ENCODE results near the gene OR12D1. TPM values are rescaled to one million over a fixed set of nuclear protein-coding genes. Genes with fewer than 3 reads are reported as not detected.

The OR12D1 gene
- total and polyA plus RNA-seq, 10 donors = not detected

DNA sequence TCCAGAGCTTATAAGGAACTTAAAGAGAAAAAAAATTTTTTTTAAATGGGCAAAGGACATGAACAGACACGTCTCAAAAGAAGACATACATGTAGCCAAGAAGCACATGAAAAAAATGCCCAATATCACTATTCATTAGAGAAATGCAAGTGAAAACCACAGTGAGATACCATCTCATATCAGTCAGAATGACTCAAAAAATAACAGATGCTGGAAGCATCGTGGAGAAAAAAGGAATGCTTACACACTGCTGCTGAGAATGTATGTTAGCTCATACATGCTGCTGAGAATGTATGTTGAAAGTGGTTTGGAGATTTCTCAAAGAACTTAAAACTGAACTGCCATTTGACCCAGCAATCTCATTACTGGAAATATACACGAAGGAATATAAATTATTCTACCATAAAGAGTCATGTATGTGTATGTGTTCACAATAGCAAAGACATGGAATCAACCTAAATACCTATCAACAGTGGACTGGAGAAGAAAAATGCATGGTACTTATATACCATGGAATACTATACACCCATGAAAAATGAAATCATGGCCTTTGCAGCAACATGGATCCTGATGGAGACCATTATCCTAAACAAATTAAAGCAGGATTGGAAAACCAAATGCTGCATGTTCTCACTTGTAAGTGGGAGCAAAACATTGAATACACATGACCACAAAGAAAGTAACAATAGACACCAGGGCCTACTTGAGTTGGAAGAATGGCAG is 36.9 kb downstream of the OR12D1 start:
- DNase-seq = no peak
- H3K36me3 ChIP-seq = no peaks in the 10 kb centered on the region
- no peak overlapping the region for H3K27ac ChIP-seq
- TF ChIP-seq POLR2AphosphoS5 (IDR thresholded peaks at IDR 0.05) (no peak), POLR2A (IDR thresholded peaks at IDR 0.05) (no peak), CTCF (IDR thresholded peaks at IDR 0.05 in 8 of 11, conservative IDR thresholded peaks at IDR 0.05 in 3 of 11) (no peak)
- WGBS, 5 donors = 69 to 82% (median 74%) methylated on average over 3 of the region's 3 CpGs
- no peak overlapping the region for H3K4me3 ChIP-seq
- intact Hi-C loops (cut with DNase I; ENCODE audit: low total_unique reads) = no loop called here
- no peaks in the 10 kb centered on the region for H3K4me1 ChIP-seq
- peaks cover 0 to 35% (median 0%) of the 10 kb centered on the region in 7 donors for H3K27me3 ChIP-seq (replicated peaks in 1 of 7)
- peaks cover 0 to 7% (median 0%) of the 10 kb centered on the region in 8 donors for H3K9me3 ChIP-seq

DNA sequence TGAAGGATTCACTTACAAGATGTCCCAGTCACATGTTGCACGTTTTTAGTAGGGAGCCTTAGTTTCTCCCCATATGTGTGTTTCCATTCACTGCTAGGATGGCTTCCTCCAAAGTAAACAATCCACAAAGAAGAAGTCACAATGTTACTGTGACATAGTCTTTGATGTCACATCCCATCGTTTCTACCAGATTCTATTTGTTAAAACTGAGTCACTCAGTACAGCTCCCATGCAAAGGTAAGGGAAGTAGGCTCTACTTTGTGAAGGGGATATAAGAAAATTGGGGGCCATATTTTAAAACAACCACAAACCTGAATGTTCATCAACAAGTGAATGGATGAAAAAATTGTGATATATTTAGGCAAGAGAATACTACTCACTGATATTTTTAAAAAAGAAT is 42.2 kb downstream of the OR12D1 start, which contains the start of the genes OR11A1 and OR2H1:
TSS of gene OR11A1 (minus strand) at position 101 of the 400 bp plus-strand sequence. CDS start 29,430 bp downstream, outside the sequence.
TSS of gene OR2H1 (plus strand) at position 185 of the 400 bp plus-strand sequence. CDS start 4,615 bp downstream, outside the sequence.
- 56 to 81% (median 68%) methylated on average over 2 of the region's 2 CpGs for WGBS, 5 donors

GRCh38 chr6:29461021-29461814 is 46.5 kb downstream of the OR12D1 start:
- TF ChIP-seq POLR2A (IDR thresholded peaks at IDR 0.05) = no peak
- no peak for TF ChIP-seq CTCF (IDR thresholded peaks at IDR 0.05 in 8 of 11, conservative IDR thresholded peaks at IDR 0.05 in 3 of 11)
- TF ChIP-seq POLR2AphosphoS5 (IDR thresholded peaks at IDR 0.05) = no peak
- H3K9me3 ChIP-seq = no peaks in the 10 kb centered on the region
- intact Hi-C loops (cut with DNase I; ENCODE audit: low total_unique reads) = no loop called here
- no peaks in the 10 kb centered on the region for H3K4me1 ChIP-seq
- no peak overlapping the region for H3K27ac ChIP-seq
- no peaks in the 10 kb centered on the region for H3K36me3 ChIP-seq
- peaks cover 0 to 15% (median 0%) of the 10 kb centered on the region in 7 donors for H3K27me3 ChIP-seq (replicated peaks in 1 of 7)
- DNase-seq = no peak
- WGBS, 5 donors = 75 to 87% (median 86%) methylated on average over 5 of the region's 5 CpGs
- no peak overlapping the region for H3K4me3 ChIP-seq

More for the DNA sequence above, 42.2 kb downstream of the OR12D1 start, which contains the start of the genes OR11A1 and OR2H1:
- Histone ChIP-seq H3K36me3 (no peaks in the 10 kb centered on the region), H3K9me3 (peaks cover 0 to 1% (median 0%) of the 10 kb centered on the region in 8 donors), H3K4me3 (no peak within 1 kb of the TSS), H3K4me1 (no peaks in the 10 kb centered on the region), H3K27me3 (replicated peaks in 1 of 7) (peaks cover 0 to 10% (median 0%) of the 10 kb centered on the region in 7 donors), H3K27ac (no peak within 1 kb of the TSS)
- no peak for DNase-seq
- no peak for TF ChIP-seq POLR2AphosphoS5 (IDR thresholded peaks at IDR 0.05)
- no peak for TF ChIP-seq CTCF (IDR thresholded peaks at IDR 0.05 in 8 of 11, conservative IDR thresholded peaks at IDR 0.05 in 3 of 11)
- no peak for TF ChIP-seq POLR2A (IDR thresholded peaks at IDR 0.05)
- intact Hi-C loops (cut with DNase I; ENCODE audit: low total_unique reads) = no loop called here

DNA sequence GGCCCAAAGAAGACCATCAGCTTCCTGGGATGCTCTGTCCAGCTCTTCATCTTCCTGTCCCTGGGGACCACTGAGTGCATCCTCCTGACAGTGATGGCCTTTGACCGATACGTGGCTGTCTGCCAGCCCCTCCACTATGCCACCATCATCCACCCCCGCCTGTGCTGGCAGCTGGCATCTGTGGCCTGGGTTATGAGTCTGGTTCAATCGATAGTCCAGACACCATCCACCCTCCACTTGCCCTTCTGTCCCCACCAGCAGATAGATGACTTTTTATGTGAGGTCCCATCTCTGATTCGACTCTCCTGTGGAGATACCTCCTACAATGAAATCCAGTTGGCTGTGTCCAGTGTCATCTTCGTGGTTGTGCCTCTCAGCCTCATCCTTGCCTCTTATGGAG is 47.3 kb downstream of the OR12D1 start:
- intact Hi-C loops (cut with DNase I; ENCODE audit: low total_unique reads) = no loop called here
- no peak for DNase-seq
- Histone ChIP-seq H3K27me3 (replicated peaks in 1 of 7) (peaks cover 0 to 15% (median 0%) of the 10 kb centered on the region in 7 donors), H3K36me3 (no peaks in the 10 kb centered on the region), H3K27ac (no peak overlapping the region), H3K4me1 (no peaks in the 10 kb centered on the region), H3K9me3 (no peaks in the 10 kb centered on the region), H3K4me3 (no peak overlapping the region)
- TF ChIP-seq POLR2AphosphoS5 (IDR thresholded peaks at IDR 0.05) (no peak), POLR2A (IDR thresholded peaks at IDR 0.05) (no peak), CTCF (IDR thresholded peaks at IDR 0.05 in 8 of 11, conservative IDR thresholded peaks at IDR 0.05 in 3 of 11) (no peak)
- 76 to 87% (median 81%) methylated on average over 6 of the region's 6 CpGs for WGBS, 5 donors
